SK-N-SH treated with all-trans-retinoic acid at 6 μM for 48 hours (cell line): ENCODE data around the gene SLC22A23.

Source experiments
- CREB5 ChIP-seq: fragments of 250-450 bp; sonication (Bioruptor Pico); IDR thresholded peaks from 2 replicates; pipeline ENCODE4 v1.5.1; 2020; ENCODE audit warnings: low read depth, mild to moderate bottlenecking, moderate library complexity
- PATZ1 ChIP-seq: fragments of 250-450 bp; sonication (Bioruptor Pico); IDR thresholded peaks from 2 replicates; pipeline ENCODE4 v1.8.0; 2020; ENCODE audit warnings: mild to moderate bottlenecking, moderate library complexity, borderline replicate concordance
- POU6F1 ChIP-seq: fragments of 250-450 bp; sonication (Bioruptor Pico); IDR thresholded peaks from 2 replicates; pipeline ENCODE4 v1.8.0; 2021; ENCODE audit warnings: low read depth, mild to moderate bottlenecking, moderate library complexity, borderline replicate concordance
- ZFP3 ChIP-seq: fragments of 250-450 bp; sonication (Bioruptor Pico); IDR thresholded peaks from 2 replicates; pipeline ENCODE4 v1.5.0; 2020; ENCODE audit warnings: mild to moderate bottlenecking, moderate library complexity
- ZFP30 ChIP-seq: fragments of 450-650 bp; formaldehyde crosslinking; IDR thresholded peaks from 2 replicates; pipeline ENCODE4 v1.5.0; 2022; ENCODE audit warnings: mild to moderate bottlenecking, moderate library complexity

- TF ChIP-seq POU6F1 (CRISPR knock-in tag) (no peak), ZFP3 (CRISPR knock-in tag) (no peak), PATZ1 (CRISPR knock-in tag) (no peak), CREB5 (CRISPR knock-in tag) (no peak), ZFP30 (no peak)
These were observed 76.3 kb downstream of the SLC22A23 start for GRCh38 chr6:3380344-3381232.
